Measurements from ENCODE around the gene SH3GL1. TPM values are rescaled to one million over a fixed set of nuclear protein-coding genes. Genes with fewer than 3 reads are reported as not detected.

SH3GL1 gene
- total RNA-seq, 1 experiment from 2014 or later: 108 TPM

- Histone ChIP-seq H3K9me3 (ENCODE audit: low read depth, low read length, poor library complexity, severe bottlenecking) (no peaks in the 10 kb centered on the region), H3K27ac (ENCODE audit: low read depth, low read length, poor library complexity, severe bottlenecking) (no peak overlapping the region), H3K36me3 (ENCODE audit: insufficient read depth, low read length, poor library complexity, severe bottlenecking) (peaks cover 33% of the 10 kb centered on the region), H3K4me3 (ENCODE audit: low read depth, low read length, poor library complexity, severe bottlenecking) (no peak overlapping the region), H3K4me1 (ENCODE audit: insufficient read depth, low read length, poor library complexity, severe bottlenecking) (peaks cover 9% of the 10 kb centered on the region), H3K27me3 (replicated peaks; ENCODE audit: insufficient read depth, low read depth, low read length, poor library complexity) (no peaks in the 10 kb centered on the region)
- CTCF ChIA-PET: no interaction called here
- no peak for DNase-seq (ENCODE audit: low spot score)
- POLR2A ChIA-PET (ENCODE audit: low non-redundant PET): no interaction called here
- intact Hi-C loops (cut with micrococcal nuclease; ENCODE audit: unreplicated experiment): no loop called here
- TF ChIP-seq CTCF (conservative IDR thresholded peaks at IDR 0.05; ENCODE audit: low read depth, low read length) (no peak), EZH2 (IDR thresholded peaks at IDR 0.05; ENCODE audit: borderline replicate concordance, low read depth, low read length, poor library complexity, severe bottlenecking) (no peak)
- no TSS peak for BruUV-seq (replicated peaks)
Measured at GRCh38 chr19:4365341-4365740, 35.0 kb downstream of the SH3GL1 start.

GRCh38 chr19:4363571-4364304 is 36.6 kb downstream of the SH3GL1 start:
- H3K36me3 ChIP-seq (ENCODE audit: insufficient read depth, low read length, poor library complexity, severe bottlenecking): peaks cover 48% of the 10 kb centered on the region
- ChIA-PET POLR2A (ENCODE audit: low non-redundant PET) (no interaction called here), CTCF (interaction anchor here (0.7 kb wide), 1 partner anchor 11 kb away, joined by 5 read pairs; no protein-coding TSS in a partner anchor)
- H3K4me3 ChIP-seq (ENCODE audit: low read depth, low read length, poor library complexity, severe bottlenecking): no peak overlapping the region
- DNase-seq (ENCODE audit: low spot score): no peak
- no peaks in the 10 kb centered on the region for H3K9me3 ChIP-seq (ENCODE audit: low read depth, low read length, poor library complexity, severe bottlenecking)
- intact Hi-C loops (cut with micrococcal nuclease; ENCODE audit: unreplicated experiment): no loop called here
- H3K27me3 ChIP-seq (replicated peaks; ENCODE audit: insufficient read depth, low read depth, low read length, poor library complexity): no peaks in the 10 kb centered on the region
- no peaks in the 10 kb centered on the region for H3K4me1 ChIP-seq (ENCODE audit: insufficient read depth, low read length, poor library complexity, severe bottlenecking)
- H3K27ac ChIP-seq (ENCODE audit: low read depth, low read length, poor library complexity, severe bottlenecking): no peak overlapping the region
- TF ChIP-seq CTCF (conservative IDR thresholded peaks at IDR 0.05; ENCODE audit: low read depth, low read length) (no peak), EZH2 (IDR thresholded peaks at IDR 0.05; ENCODE audit: borderline replicate concordance, low read depth, low read length, poor library complexity, severe bottlenecking) (no peak)
- BruUV-seq (replicated peaks): no TSS peak

GRCh38 chr19:4362831-4363545 is 37.4 kb downstream of the SH3GL1 start:
- Histone ChIP-seq H3K36me3 (ENCODE audit: insufficient read depth, low read length, poor library complexity, severe bottlenecking) (peaks cover 50% of the 10 kb centered on the region), H3K27me3 (replicated peaks; ENCODE audit: insufficient read depth, low read depth, low read length, poor library complexity) (no peaks in the 10 kb centered on the region), H3K9me3 (ENCODE audit: low read depth, low read length, poor library complexity, severe bottlenecking) (no peaks in the 10 kb centered on the region), H3K27ac (ENCODE audit: low read depth, low read length, poor library complexity, severe bottlenecking) (no peak overlapping the region), H3K4me1 (ENCODE audit: insufficient read depth, low read length, poor library complexity, severe bottlenecking) (no peaks in the 10 kb centered on the region), H3K4me3 (ENCODE audit: low read depth, low read length, poor library complexity, severe bottlenecking) (no peak overlapping the region)
- no peak for DNase-seq (ENCODE audit: low spot score)
- no peak; the same call in 1 of the 2 replicates for TF ChIP-seq CTCF (conservative IDR thresholded peaks at IDR 0.05; ENCODE audit: low read depth, low read length)
- TF ChIP-seq EZH2 (IDR thresholded peaks at IDR 0.05; ENCODE audit: borderline replicate concordance, low read depth, low read length, poor library complexity, severe bottlenecking): no peak
- CTCF ChIA-PET: interaction anchor here (0.7 kb wide), 1 partner anchor 11 kb away, joined by 5 read pairs; no protein-coding TSS in a partner anchor
- no TSS peak for BruUV-seq (replicated peaks)
- POLR2A ChIA-PET (ENCODE audit: low non-redundant PET): no interaction called here
- intact Hi-C loops (cut with micrococcal nuclease; ENCODE audit: unreplicated experiment): no loop called here
